NCI-H345 treated with DMSO at 0.1 percent for 48 hours (cell line): ENCODE measurements around the gene MRPL16.
A peak's percentile ranks its signal among the peaks of the same experiment; 100 is the strongest.
"Not testable (repeated sequence)": the region's sequence is repeated elsewhere in the genome, so short reads cannot be mapped to it uniquely, and the experiment has no call there.

Source experiments
- DNase-seq: peaks from one replicate; lab custom pipeline; 2025; ENCODE audit not compliant: unreplicated experiment; lab: John Stamatoyannopoulos, UW

The MRPL16 gene

GRCh38 chr11:59810189-59810910, at the start of gene MRPL16:
Gene MRPL16, minus strand, starts transcription at chr11:59810778. Its CDS starts 120 bp downstream, at chr11:59810658.
- peak; percentile 72 for DNase-seq

GRCh38 chr11:59859673-59860072, 49.1 kb upstream of the MRPL16 start:
- DNase-seq, result no peak

GRCh38 chr11:59857439-59858434, 47.2 kb upstream of the MRPL16 start:
- no peak for DNase-seq

GRCh38 chr11:59854871-59855270, 44.3 kb upstream of the MRPL16 start:
- no peak for DNase-seq

GRCh38 chr11:59851416-59851815, 40.8 kb upstream of the MRPL16 start:
- not testable (repeated sequence) for DNase-seq

GRCh38 chr11:59849551-59849950, 39.0 kb upstream of the MRPL16 start:
- not testable (repeated sequence) for DNase-seq

GRCh38 chr11:59849129-59849528, 38.6 kb upstream of the MRPL16 start:
- no peak for DNase-seq

- DNase-seq, result not testable (repeated sequence)
These were observed 37.9 kb upstream of the MRPL16 start for GRCh38 chr11:59848439-59848838.

GRCh38 chr11:59847626-59848025, 37.0 kb upstream of the MRPL16 start:
- DNase-seq, result no peak

GRCh38 chr11:59846556-59846955, 36.0 kb upstream of the MRPL16 start:
- no peak for DNase-seq

- no peak for DNase-seq
These were observed 34.8 kb upstream of the MRPL16 start, which contains the start of gene CBLIF for GRCh38 chr11:59845399-59845798. Gene CBLIF, minus strand, starts transcription at chr11:59845499. Its CDS starts 46 bp downstream, at chr11:59845453.

- no peak for DNase-seq
These were observed 31.7 kb upstream of the MRPL16 start for GRCh38 chr11:59842316-59842715.

- DNase-seq, result no peak
These were observed 30.9 kb upstream of the MRPL16 start for GRCh38 chr11:59841514-59841913.

GRCh38 chr11:59839615-59840014, 29.0 kb upstream of the MRPL16 start:
- DNase-seq, result no peak

GRCh38 chr11:59833602-59834001, 23.0 kb upstream of the MRPL16 start:
- DNase-seq, result no peak

- DNase-seq, result no peak
These were observed 18.8 kb upstream of the MRPL16 start for GRCh38 chr11:59829358-59829757.

GRCh38 chr11:59822989-59823566, 12.5 kb upstream of the MRPL16 start:
- DNase-seq, result peak; percentile 48

- DNase-seq, result no peak
These were observed 8.0 kb upstream of the MRPL16 start for GRCh38 chr11:59818572-59818971.

GRCh38 chr11:59816434-59816833, 5.9 kb upstream of the MRPL16 start:
- DNase-seq, result not testable (repeated sequence)

- DNase-seq, result no peak
These were observed 5.2 kb upstream of the MRPL16 start for GRCh38 chr11:59815754-59816153.

GRCh38 chr11:59814021-59814420, 3.4 kb upstream of the MRPL16 start:
- no peak for DNase-seq
